ENCODE data around the gene RCAN2.
A peak's percentile ranks its signal among the peaks of the same experiment; 100 is the strongest.

RCAN2 gene

GRCh38 chr6:46486181-46486580 lies 5.1 kb downstream of the RCAN2 start:
- DNase-seq, result peak; percentile 84
- H3K9ac ChIP-seq (ENCODE audit: low read length), result no peak overlapping the region
- WGBS (ENCODE audit: extremely low coverage, insufficient coverage, low lambda C conversion rate), result no CpG with 5 or more reads among the region's 3 CpGs
- no peaks in the 10 kb centered on the region for H3K36me3 ChIP-seq (ENCODE audit: control insufficient read depth, insufficient read depth, low read length)
- H3K27ac ChIP-seq (ENCODE audit: low read depth, low read length), result no peak overlapping the region
- no peak overlapping the region for H3K4me3 ChIP-seq (ENCODE audit: low read length)
- no peak overlapping the region for H3K4ac ChIP-seq (ENCODE audit: low read depth, low read length)
- no peaks in the 10 kb centered on the region for H3K27me3 ChIP-seq (ENCODE audit: insufficient read depth, low read length, poor library complexity)
- no peak overlapping the region for H3K56ac ChIP-seq (ENCODE audit: low read length)
- no peak overlapping the region for H2BK120ac ChIP-seq (ENCODE audit: low read depth, low read length)
- H2BK5ac ChIP-seq (ENCODE audit: low read length), result no peak overlapping the region
- no peaks in the 10 kb centered on the region for H3K79me2 ChIP-seq (ENCODE audit: control insufficient read depth, insufficient read depth, low read length)
- no peaks in the 10 kb centered on the region for H3K4me1 ChIP-seq (ENCODE audit: control insufficient read depth, low read depth, low read length)
- H4K8ac ChIP-seq (ENCODE audit: low read depth, low read length), result no peak overlapping the region
- H3K18ac ChIP-seq (ENCODE audit: low read length), result no peak overlapping the region
- no peak overlapping the region for H3K4me2 ChIP-seq (ENCODE audit: low read length)
- H3K79me1 ChIP-seq (ENCODE audit: low read length), result no peaks in the 10 kb centered on the region
- no peak overlapping the region for H2AK5ac ChIP-seq (ENCODE audit: low read length)
- no peak overlapping the region for H3K23ac ChIP-seq (ENCODE audit: low read length)
- no peak overlapping the region for H2BK15ac ChIP-seq (replicated peaks; ENCODE audit: low read depth)
- no peak overlapping the region for H4K5ac ChIP-seq (ENCODE audit: low read length)

- Histone ChIP-seq H2BK5ac (ENCODE audit: low read length) (no peak overlapping the region), H3K36me3 (ENCODE audit: control insufficient read depth, insufficient read depth, low read length) (no peaks in the 10 kb centered on the region), H3K79me1 (ENCODE audit: low read length) (no peaks in the 10 kb centered on the region), H3K9ac (ENCODE audit: low read length) (no peak overlapping the region), H4K8ac (ENCODE audit: low read depth, low read length) (no peak overlapping the region), H3K23ac (ENCODE audit: low read length) (no peak overlapping the region), H3K27me3 (ENCODE audit: insufficient read depth, low read length, poor library complexity) (no peaks in the 10 kb centered on the region), H3K4ac (ENCODE audit: low read depth, low read length) (no peak overlapping the region), H2BK15ac (replicated peaks; ENCODE audit: low read depth) (no peak overlapping the region), H2AK5ac (ENCODE audit: low read length) (no peak overlapping the region), H2BK120ac (ENCODE audit: low read depth, low read length) (no peak overlapping the region), H3K79me2 (ENCODE audit: control insufficient read depth, insufficient read depth, low read length) (no peaks in the 10 kb centered on the region), H4K5ac (ENCODE audit: low read length) (no peak overlapping the region), H3K56ac (ENCODE audit: low read length) (no peak overlapping the region), H3K18ac (ENCODE audit: low read length) (no peak overlapping the region), H3K4me3 (ENCODE audit: low read length) (no peak overlapping the region), H3K27ac (ENCODE audit: low read depth, low read length) (no peak overlapping the region), H3K4me1 (ENCODE audit: control insufficient read depth, low read depth, low read length) (no peaks in the 10 kb centered on the region), H3K4me2 (ENCODE audit: low read length) (no peak overlapping the region)
- WGBS (ENCODE audit: extremely low coverage, insufficient coverage, low lambda C conversion rate), result no CpG with 5 or more reads among the region's 6 CpGs
- DNase-seq, result no peak
Measured at GRCh38 chr6:46484081-46484820, 7.0 kb downstream of the RCAN2 start.

GRCh38 chr6:46476301-46476700 lies 14.9 kb downstream of the RCAN2 start:
- Histone ChIP-seq H3K18ac (ENCODE audit: low read length) (no peak overlapping the region), H2BK5ac (ENCODE audit: low read length) (no peak overlapping the region), H3K4me2 (ENCODE audit: low read length) (no peak overlapping the region), H2BK120ac (ENCODE audit: low read depth, low read length) (no peak overlapping the region), H3K4ac (ENCODE audit: low read depth, low read length) (no peak overlapping the region), H3K27me3 (ENCODE audit: insufficient read depth, low read length, poor library complexity) (no peaks in the 10 kb centered on the region), H3K27ac (ENCODE audit: low read depth, low read length) (no peak overlapping the region), H3K23ac (ENCODE audit: low read length) (no peak overlapping the region), H4K5ac (ENCODE audit: low read length) (no peak overlapping the region), H2BK15ac (replicated peaks; ENCODE audit: low read depth) (no peak overlapping the region), H3K4me1 (ENCODE audit: control insufficient read depth, low read depth, low read length) (no peaks in the 10 kb centered on the region), H4K8ac (ENCODE audit: low read depth, low read length) (no peak overlapping the region), H3K79me2 (ENCODE audit: control insufficient read depth, insufficient read depth, low read length) (no peaks in the 10 kb centered on the region), H3K4me3 (ENCODE audit: low read length) (no peak overlapping the region), H3K9ac (ENCODE audit: low read length) (no peak overlapping the region), H3K79me1 (ENCODE audit: low read length) (no peaks in the 10 kb centered on the region), H2AK5ac (ENCODE audit: low read length) (no peak overlapping the region), H3K56ac (ENCODE audit: low read length) (no peak overlapping the region), H3K36me3 (ENCODE audit: control insufficient read depth, insufficient read depth, low read length) (no peaks in the 10 kb centered on the region)
- no peak for DNase-seq

GRCh38 chr6:46473881-46474280 lies 17.4 kb downstream of the RCAN2 start:
- H3K4ac ChIP-seq (ENCODE audit: low read depth, low read length), result no peak overlapping the region
- no peaks in the 10 kb centered on the region for H3K79me1 ChIP-seq (ENCODE audit: low read length)
- no peak overlapping the region for H4K8ac ChIP-seq (ENCODE audit: low read depth, low read length)
- H3K27ac ChIP-seq (ENCODE audit: low read depth, low read length), result no peak overlapping the region
- H3K18ac ChIP-seq (ENCODE audit: low read length), result peak overlapping the region; percentile 7
- no peak overlapping the region for H2AK5ac ChIP-seq (ENCODE audit: low read length)
- no peak overlapping the region for H2BK15ac ChIP-seq (replicated peaks; ENCODE audit: low read depth)
- no peak overlapping the region for H2BK120ac ChIP-seq (ENCODE audit: low read depth, low read length)
- no peaks in the 10 kb centered on the region for H3K27me3 ChIP-seq (ENCODE audit: insufficient read depth, low read length, poor library complexity)
- H3K56ac ChIP-seq (ENCODE audit: low read length), result no peak overlapping the region
- H3K9ac ChIP-seq (ENCODE audit: low read length), result no peak overlapping the region
- no peak overlapping the region for H3K4me3 ChIP-seq (ENCODE audit: low read length)
- peaks cover 9% of the 10 kb centered on the region for H3K4me1 ChIP-seq (ENCODE audit: control insufficient read depth, low read depth, low read length)
- no peak overlapping the region for H2BK5ac ChIP-seq (ENCODE audit: low read length)
- no peaks in the 10 kb centered on the region for H3K36me3 ChIP-seq (ENCODE audit: control insufficient read depth, insufficient read depth, low read length)
- no peak overlapping the region for H3K23ac ChIP-seq (ENCODE audit: low read length)
- DNase-seq, result no peak
- H4K5ac ChIP-seq (ENCODE audit: low read length), result no peak overlapping the region
- H3K4me2 ChIP-seq (ENCODE audit: low read length), result no peak overlapping the region
- H3K79me2 ChIP-seq (ENCODE audit: control insufficient read depth, insufficient read depth, low read length), result no peaks in the 10 kb centered on the region

- Histone ChIP-seq H3K27me3 (ENCODE audit: insufficient read depth, low read length, poor library complexity) (no peaks in the 10 kb centered on the region), H2BK5ac (ENCODE audit: low read length) (no peak overlapping the region), H3K79me1 (ENCODE audit: low read length) (no peaks in the 10 kb centered on the region), H3K9ac (ENCODE audit: low read length) (no peak overlapping the region), H2BK15ac (replicated peaks; ENCODE audit: low read depth) (no peak overlapping the region), H3K4ac (ENCODE audit: low read depth, low read length) (no peak overlapping the region), H3K79me2 (ENCODE audit: control insufficient read depth, insufficient read depth, low read length) (no peaks in the 10 kb centered on the region), H3K27ac (ENCODE audit: low read depth, low read length) (no peak overlapping the region), H3K18ac (ENCODE audit: low read length) (no peak overlapping the region), H3K23ac (ENCODE audit: low read length) (no peak overlapping the region), H3K36me3 (ENCODE audit: control insufficient read depth, insufficient read depth, low read length) (no peaks in the 10 kb centered on the region), H3K4me3 (ENCODE audit: low read length) (no peak overlapping the region), H3K4me1 (ENCODE audit: control insufficient read depth, low read depth, low read length) (peaks cover 17% of the 10 kb centered on the region), H2AK5ac (ENCODE audit: low read length) (no peak overlapping the region), H3K56ac (ENCODE audit: low read length) (no peak overlapping the region), H4K8ac (ENCODE audit: low read depth, low read length) (no peak overlapping the region), H2BK120ac (ENCODE audit: low read depth, low read length) (no peak overlapping the region), H3K4me2 (ENCODE audit: low read length) (no peak overlapping the region), H4K5ac (ENCODE audit: low read length) (no peak overlapping the region)
- no CpG with 5 or more reads among the region's 3 CpGs for WGBS (ENCODE audit: extremely low coverage, insufficient coverage, low lambda C conversion rate)
- DNase-seq, result no peak
Measured at GRCh38 chr6:46472243-46472642, 19.0 kb downstream of the RCAN2 start.

GRCh38 chr6:46469021-46469420 lies 22.2 kb downstream of the RCAN2 start:
- H2BK5ac ChIP-seq (ENCODE audit: low read length), result peak overlapping the region; percentile 94
- peaks cover 25% of the 10 kb centered on the region for H3K4me1 ChIP-seq (ENCODE audit: control insufficient read depth, low read depth, low read length)
- peak overlapping the region; percentile 30 for H3K9ac ChIP-seq (ENCODE audit: low read length)
- no peaks in the 10 kb centered on the region for H3K27me3 ChIP-seq (ENCODE audit: insufficient read depth, low read length, poor library complexity)
- no CpG with 5 or more reads among the region's 2 CpGs for WGBS (ENCODE audit: extremely low coverage, insufficient coverage, low lambda C conversion rate)
- peak overlapping the region; percentile 75 for H3K56ac ChIP-seq (ENCODE audit: low read length)
- no peak overlapping the region for H3K4me2 ChIP-seq (ENCODE audit: low read length)
- H4K5ac ChIP-seq (ENCODE audit: low read length), result no peak overlapping the region
- H2BK120ac ChIP-seq (ENCODE audit: low read depth, low read length), result peak overlapping the region; percentile 82
- H3K79me1 ChIP-seq (ENCODE audit: low read length), result no peaks in the 10 kb centered on the region
- H3K4me3 ChIP-seq (ENCODE audit: low read length), result no peak overlapping the region
- DNase-seq, result no peak
- no peak overlapping the region for H2BK15ac ChIP-seq (replicated peaks; ENCODE audit: low read depth)
- peak overlapping the region; percentile 88 for H3K18ac ChIP-seq (ENCODE audit: low read length)
- peak overlapping the region; percentile 15 for H2AK5ac ChIP-seq (ENCODE audit: low read length)
- H3K4ac ChIP-seq (ENCODE audit: low read depth, low read length), result no peak overlapping the region
- no peak overlapping the region for H4K8ac ChIP-seq (ENCODE audit: low read depth, low read length)
- no peaks in the 10 kb centered on the region for H3K36me3 ChIP-seq (ENCODE audit: control insufficient read depth, insufficient read depth, low read length)
- no peak overlapping the region for H3K23ac ChIP-seq (ENCODE audit: low read length)
- H3K79me2 ChIP-seq (ENCODE audit: control insufficient read depth, insufficient read depth, low read length), result no peaks in the 10 kb centered on the region
- peak overlapping the region; percentile 95 for H3K27ac ChIP-seq (ENCODE audit: low read depth, low read length)

All from mesendoderm (in vitro differentiated cells).